Hematopoietic multipotent progenitor cell treated with erythropoietin and hydrocortisone succinate and interleukin-3 and kit ligand, for 17 days (in vitro differentiated cells): ENCODE data around the gene RAI2.

ENCODE experiments used
- DNase-seq: peaks from one replicate; pipeline ENCODE4 v3.0.0-alpha.2; 2015; ENCODE audit warnings: low spot score

RAI2 gene

DNA sequence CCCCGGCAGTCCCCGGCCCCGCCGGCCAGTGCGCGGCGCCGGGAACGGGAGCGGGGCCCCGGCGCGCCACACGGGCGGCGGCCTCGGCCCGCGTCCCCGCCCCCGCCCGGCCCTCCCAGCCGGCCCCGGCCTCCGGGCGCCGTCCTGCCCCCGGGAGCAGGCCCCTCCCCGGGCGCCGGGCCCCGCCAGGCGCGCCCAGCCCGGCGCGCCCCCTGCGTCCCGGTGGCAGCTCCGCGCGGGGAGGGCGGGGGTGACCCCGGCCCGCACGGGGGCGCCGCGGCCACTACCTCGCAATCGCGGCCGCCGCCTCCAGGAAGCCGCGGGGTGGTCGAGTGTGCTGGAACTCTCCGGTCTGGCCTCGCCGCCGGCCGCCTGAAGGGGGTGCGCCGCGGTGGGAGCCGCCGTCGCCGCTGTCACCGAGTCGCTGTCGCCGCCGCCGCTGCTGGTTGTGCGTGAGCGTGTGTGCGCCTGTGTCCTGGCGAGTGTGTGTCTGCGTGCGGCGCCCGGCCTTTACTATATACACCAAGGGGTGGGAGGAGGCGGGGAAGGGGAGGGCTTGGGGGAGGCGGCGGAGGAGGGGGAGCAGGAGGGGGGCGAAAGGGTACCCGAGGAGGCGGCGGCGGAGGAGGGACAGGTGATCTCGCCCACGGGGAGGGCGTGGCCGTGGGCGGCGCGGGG lies at the start of gene RAI2:
Gene RAI2, minus strand, starts transcription at position 488 of the 678 bp plus-strand sequence. CDS start 59,288 bp downstream, outside the sequence.
- no peak for DNase-seq

DNA sequence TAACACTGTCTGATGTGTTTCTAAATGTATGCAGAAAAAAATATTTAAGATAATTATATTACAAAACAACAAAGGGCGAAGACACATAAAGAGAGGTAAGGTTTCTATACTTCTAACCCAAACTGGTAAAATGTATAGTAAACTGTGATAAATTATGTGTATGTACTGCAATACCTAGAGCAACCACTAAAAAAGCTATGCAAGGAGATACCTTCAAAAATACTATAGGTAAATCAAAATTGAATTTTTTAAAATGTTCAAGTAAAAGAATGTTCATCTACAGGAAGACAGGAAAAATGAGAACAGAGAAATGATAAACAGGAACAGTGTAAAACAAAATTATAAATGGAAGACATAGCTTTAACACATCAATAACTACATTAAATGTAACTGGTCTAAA lies 27.3 kb upstream of the RAI2 start:
- no peak for DNase-seq

DNA sequence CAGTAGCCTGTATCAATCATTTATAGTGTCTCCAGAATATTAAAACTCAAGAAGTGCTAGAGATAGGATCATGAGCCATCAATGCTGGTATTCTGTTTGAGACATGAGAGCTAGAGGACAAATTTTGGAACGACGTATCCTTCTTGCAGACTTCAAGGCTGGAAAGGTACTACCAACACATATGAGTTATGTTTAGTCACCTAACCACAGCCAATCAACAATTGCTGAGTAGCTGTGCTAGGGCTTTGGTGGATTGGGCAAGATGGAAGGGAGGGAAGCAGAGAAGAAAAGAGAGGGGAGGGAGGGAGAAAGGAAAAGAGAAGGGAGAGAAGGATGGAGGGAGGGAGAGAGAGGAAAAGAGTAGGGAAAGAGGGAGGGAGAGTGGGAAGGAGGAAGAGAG lies 21.6 kb upstream of the RAI2 start:
- DNase-seq = no peak

DNA sequence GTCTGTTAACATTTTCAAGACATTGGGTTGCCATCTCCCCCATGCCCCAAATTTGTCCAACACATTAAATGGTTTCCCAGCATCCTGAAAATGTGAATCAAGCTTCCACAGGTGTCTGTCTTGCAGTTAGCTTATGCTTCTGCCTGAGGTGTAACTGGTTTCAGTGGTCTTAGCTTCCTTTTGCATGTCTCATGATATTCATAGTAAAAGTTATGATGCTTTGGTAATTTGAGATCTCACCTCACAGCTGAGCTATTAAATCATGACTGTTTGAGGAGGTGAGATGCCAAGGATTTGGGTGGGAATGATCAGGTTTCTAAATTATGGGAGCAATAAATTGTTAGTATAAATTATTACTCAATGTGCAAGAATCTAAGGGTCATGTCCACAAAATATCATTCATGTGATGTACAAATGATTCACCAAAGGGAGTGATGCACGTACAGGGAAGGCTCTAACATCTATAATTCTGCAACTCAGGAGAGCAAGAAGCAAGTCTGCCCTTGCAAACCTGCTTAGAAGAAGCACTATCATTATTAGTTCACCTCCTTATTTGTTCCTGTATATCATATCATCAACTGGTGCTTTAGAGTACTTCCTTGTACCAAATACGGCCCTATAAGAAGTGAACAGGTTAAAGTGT lies 17.1 kb upstream of the RAI2 start:
- no peak for DNase-seq

DNA sequence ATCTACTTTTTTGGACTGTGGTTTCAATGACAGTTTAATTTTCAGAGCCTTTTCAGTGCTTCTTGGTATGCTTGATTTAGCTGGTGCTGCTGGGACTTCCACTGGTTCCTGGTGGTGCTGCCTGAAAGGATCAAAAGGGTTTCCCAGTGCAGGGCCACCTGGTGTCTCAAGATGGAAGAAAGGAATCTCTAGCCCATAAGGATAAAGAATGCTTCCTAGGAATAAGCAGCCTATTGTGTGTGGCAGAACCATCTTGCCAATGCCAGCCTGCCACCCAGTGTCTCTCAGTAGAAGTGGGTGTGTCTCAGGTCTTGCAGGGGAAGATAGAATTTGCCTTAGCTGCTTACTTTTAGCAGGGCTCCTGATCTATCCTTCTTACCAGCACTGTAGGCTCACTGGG lies 15.0 kb upstream of the RAI2 start:
- DNase-seq = no peak

DNA sequence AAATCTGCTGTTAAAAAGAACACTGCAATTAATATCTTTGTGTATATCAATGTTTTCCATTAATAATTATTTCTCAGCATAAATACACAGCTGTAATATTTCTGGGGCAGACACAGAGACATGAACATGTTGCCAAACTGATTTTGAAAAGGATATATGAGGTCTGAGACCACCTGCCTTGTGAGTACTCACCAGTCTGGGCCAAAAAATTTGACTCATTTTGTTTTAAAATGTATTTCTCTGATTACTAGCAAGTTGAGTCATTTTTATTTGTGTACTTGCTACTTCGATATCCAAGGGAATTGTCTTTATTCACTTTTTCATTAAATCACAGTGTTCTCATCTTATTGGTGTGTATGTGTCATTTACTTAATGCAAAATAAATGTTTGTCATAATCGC lies 8.5 kb upstream of the RAI2 start:
- no peak for DNase-seq

DNA sequence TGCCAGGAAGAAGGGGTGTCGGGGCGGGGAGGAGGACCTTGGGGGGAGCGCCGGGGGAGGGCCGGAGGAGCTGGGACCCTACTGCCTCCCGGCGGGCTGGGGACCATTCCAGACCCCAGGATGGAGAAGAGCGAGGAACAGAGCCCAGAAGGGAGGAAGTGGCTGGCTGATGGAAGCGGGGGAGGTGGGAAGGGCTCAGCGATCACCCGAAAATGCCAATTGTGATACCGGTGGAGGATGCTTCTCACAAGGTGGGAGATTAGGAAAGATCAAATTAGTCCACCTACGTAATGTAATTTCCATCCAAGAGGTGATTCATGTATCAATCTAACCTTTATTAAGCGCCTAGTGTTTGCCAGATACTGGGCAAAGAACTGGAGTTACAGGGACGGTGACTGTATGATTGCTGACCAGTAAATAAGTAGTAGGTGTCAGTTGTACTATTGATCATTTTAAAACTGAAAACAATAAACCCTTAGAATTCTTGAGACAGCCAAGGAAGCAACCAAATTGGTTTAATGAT lies 452 bp upstream of the RAI2 start:
- DNase-seq = no peak

DNA sequence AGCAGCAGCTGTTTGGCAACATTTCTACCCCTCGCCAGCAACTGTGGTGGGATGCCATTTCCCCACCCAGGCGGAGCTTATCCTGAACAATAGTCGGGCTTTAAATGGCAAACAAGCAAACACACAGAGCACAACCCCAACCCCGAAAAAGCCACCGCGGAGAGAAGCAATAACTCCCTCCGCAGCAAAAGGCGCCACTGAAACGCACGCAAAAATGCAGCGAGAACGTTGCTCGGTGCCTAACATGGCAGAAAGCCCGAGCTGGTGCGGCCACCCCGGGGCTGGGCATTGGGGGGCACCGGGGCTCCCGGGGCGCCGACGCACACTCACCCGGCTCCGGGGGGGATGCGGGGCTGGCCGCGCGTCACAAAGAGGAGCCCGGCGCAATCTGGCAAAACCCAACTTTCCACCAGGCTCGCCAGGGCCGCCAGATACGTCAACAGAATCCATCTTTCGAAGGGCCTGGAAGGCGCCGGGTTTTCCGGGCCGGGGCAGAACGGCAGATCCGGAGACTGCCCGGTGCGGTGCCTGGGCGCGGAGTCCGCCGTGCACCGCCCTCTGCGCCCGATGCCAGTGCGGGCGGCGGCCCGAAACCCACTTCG lies 818 bp downstream of the RAI2 start:
- no peak for DNase-seq

DNA sequence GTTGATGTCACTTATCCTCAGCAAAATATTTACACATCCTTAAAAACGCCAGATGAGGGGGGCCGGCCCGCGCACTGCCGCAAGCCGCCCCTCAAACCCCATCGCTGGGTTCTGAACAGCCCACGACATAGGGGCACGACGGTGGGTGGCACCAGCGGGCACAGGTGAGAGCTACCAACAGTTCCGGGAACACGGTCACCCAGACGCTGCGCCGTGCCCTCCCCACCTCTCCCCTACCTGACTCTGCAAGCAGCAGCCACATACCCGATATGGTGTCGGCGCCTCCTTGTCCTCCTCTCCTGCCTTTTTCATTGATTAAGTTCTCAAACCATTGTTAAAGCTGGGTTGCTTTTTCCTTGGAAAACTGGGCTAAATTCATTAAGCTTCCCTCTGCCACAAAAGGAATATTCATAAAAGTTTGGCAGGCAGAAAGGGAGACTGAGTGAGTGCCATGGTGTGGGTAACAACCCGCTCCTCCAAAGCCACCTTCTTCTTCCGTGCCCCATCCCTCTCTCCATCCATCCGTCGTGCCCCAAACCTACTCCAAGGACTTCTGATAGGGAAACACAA lies 1.4 kb downstream of the RAI2 start:
- no peak for DNase-seq

DNA sequence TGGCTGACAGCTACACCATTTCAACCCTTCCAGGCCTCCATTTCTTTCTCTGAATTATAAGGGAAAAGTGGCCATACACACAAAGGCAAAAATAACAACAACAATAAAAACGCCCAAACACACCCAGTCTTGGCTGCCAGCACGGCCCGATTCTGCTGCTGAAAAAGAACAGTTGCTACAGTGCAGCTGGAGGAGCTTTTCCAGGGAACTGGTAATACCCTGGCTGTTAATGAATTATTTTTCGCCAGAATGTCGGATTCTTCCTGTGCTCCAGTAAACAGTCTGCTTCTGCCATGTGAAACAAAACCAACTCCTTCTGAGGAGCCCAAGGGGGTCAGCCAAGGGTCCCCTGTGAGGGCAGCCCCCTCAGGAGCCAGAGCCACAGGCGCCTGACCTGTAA lies 6.6 kb downstream of the RAI2 start:
- no peak for DNase-seq

DNA sequence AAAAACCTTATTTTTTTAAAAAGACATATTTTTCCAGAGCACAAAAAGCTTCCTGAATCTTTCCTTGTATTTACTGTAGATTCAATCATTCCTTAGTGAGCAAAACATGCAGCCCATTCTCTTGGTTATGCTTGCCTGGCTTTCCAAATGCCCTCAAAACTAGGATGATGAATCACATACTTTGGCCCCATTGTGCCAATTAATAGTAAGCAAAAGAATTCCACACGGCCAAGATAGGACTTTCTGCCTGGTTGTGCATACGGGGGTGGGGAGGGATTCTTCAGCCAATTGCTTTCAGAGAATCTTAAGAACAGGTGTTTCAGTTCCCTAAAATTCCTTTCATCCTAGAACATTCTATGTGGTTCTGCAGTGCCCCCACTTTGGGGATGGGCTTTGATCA lies 7.0 kb downstream of the RAI2 start:
- no peak for DNase-seq

DNA sequence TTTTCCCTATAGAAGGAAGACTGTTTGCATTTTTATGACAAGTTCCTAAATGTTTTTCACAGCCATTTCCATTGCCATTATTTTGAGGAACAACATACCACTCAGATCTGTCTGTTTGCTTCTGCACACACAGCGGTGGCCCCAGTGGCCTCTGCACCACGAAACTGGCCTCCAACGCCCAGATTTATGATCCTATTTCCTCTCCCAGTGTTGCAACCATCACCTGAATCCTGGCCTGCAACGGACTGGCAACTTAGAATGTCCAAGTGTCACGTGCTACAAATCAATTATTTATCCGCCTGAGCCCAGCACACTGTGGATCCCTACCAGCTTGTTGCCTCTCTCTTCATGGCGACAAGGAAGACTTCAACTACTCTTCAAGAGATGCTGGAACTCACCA lies 9.2 kb downstream of the RAI2 start:
- no peak for DNase-seq

DNA sequence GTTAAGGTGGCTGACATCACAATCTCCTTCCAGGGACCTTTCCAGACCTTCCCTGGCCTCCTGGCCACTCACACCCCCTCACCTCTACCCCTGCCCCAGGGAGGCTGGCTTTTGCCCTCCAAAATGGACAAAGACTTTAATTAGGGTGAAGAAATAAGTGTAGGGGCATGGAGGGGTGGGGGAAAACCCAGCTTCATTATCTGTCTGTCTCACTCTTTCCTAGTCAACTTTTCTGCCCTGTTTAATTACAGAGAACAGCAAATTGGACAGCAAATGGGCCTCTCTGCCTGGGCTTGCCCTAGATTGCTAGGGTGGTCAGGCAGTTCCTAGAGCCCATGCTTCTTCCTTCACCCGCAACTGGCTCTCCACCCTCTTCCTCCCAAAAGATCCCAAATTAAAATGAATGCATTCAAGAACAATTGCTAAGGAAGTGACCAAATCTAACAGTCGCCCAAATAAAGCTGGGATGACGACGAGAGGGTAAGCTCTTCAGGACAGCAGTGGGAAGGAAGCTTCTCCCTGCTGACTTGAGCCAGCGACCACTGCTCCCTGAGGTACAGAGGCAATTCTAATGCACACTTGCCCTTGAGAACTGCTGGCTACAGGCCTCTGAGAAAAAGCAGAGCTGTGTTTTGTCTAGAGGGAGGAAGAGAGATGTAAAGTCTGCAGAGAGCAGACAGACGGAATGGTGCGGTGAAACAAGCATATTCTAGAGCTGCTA lies 12.4 kb downstream of the RAI2 start:
- no peak for DNase-seq

DNA sequence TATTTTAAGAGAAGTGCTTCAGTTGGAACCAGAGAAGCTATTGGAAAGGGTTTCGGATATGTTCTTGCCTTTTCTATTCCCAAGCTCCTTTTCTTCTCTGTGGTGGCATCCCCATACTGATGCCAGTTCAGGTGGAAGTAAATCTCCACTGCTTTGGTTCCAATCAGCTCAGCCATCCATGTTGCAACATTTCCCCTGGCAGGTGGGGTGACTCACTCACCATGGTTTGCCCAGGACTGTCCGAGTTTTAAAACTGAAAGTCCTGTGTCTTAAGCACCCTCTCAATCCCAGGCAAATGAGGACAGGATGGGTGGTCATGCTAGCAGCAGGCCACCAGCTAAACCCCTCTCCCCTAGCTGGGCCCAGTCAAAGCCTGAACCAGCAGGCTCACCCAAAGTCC lies 15.1 kb downstream of the RAI2 start:
- DNase-seq = no peak

DNA sequence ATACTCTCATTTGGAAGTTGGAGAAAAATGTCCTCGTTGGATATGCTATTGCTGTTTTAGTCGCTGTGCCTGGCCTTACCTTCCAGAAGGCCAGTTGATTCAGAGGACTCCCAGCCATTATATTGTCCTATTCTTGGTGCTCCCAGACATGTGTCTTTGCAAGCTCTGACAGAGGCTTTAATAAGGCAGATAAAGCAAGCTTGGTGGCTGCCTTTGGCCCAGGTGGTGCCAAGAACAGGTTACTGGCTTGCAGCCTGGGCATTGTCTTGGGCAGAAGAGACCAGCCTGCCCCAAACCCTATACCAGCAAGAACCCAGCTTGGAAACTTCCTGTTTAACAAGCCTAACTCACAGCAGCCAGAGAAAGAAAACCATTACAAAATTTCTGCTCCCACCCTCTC lies 16.9 kb downstream of the RAI2 start:
- DNase-seq = no peak

DNA sequence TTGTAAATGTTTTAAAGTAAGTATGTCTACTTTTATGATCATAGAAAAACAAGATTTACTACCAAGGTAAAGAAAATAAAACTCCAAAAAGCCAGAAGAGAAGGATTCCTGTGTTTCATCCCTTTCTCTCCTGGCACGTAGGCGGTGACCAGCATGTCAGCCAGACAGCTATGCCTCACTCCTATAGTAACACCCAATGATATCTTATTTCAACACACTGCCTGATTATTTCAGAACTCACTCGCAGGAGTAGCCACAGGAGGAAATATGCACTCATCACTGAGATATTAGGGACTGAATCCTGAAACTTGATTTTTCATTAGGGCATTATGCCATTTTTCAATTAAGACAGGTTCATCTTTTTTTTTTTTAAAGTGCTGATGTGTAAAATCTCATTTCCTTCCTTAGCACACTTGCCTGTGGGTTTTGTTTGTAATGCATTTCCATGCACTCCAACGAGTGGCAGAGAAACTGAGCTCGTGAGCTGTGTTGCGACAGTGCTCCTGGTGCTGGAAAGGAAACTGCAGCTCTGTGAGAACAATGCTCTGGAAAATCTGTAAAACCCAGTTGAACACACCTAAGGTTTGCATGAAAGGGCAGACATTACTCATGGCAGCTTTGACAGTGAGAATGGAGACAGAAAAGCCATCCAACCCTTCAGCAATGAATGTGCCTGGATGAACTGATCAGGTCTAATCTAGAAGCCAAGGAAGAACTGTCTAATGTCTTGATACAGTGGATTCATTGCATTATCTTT lies 18.2 kb downstream of the RAI2 start:
- no peak for DNase-seq

DNA sequence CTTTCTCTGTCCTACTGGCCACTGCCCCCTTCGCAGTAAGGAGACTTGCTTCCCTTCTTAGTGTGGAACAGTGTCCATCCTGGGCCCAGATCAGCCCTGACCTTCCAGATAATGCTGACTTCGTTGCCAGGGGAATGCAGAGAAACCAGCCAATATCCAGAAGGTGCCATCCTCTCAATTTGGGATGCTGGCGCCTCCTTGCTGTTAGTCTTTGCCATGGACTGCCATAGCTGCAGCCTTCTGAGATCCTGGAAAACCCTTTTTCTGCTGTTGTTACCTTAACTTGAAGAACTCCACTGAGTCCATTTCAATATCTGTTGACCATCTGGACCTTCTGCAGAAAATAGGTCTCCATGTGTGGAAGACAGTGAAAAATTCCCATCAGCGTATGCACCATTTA lies 21.8 kb downstream of the RAI2 start:
- DNase-seq = no peak

DNA sequence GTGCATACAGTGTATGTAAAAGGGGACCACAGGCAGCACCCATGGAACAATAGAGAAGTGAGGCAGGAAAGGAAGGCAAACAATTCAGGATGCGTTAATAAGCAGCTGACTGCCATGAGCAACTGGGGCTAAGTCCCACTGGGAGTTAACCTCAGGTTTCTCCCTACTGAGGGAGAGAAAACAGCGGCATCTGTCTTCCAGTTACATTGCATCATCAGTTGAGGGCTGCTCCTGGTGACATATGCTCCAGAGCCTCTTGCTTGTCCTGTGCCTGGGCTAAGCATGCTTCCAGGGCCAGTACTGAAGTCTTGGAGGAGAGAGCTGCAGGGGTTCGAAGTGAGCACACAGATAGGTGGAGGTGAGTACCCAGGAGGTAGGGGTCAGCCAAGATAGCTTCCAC lies 24.3 kb downstream of the RAI2 start:
- no peak for DNase-seq

DNA sequence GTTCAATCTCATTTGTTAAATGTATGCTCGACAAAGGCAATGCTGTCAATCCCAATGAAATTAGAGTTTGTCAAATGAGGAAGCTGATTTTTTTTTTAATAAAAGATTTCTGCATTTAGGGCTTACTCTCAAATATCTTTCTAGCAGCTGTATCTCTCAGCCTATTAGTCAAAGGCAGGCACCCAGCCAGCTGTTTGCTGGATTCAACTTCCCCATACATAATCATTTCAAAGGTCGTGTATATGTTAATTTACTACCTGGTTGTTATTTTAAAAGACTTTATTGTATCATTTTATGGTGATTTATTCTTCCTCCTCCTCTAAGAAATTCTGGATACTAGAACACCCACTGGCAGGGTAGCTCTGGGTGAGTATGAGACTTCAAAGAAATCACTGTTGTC lies 27.1 kb downstream of the RAI2 start:
- DNase-seq = no peak

DNA sequence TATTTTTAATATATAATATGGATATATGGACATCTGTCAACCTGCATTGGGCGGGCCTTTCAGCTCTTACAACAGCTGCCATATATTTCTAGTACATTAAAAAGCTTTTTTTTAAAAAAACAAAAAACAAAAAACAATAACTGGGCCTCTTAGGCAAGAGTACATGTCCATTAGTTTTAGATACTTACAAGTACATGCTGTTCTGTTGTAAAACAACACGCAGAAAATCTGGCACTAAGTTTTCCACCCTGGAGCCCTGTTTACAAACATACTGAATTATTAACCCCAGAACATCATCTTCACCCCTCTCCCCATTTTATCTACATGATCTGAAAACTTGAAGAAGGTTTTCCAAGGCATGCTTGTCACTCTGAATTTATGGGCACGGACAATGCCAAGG lies 29.8 kb downstream of the RAI2 start:
- DNase-seq = no peak

DNA sequence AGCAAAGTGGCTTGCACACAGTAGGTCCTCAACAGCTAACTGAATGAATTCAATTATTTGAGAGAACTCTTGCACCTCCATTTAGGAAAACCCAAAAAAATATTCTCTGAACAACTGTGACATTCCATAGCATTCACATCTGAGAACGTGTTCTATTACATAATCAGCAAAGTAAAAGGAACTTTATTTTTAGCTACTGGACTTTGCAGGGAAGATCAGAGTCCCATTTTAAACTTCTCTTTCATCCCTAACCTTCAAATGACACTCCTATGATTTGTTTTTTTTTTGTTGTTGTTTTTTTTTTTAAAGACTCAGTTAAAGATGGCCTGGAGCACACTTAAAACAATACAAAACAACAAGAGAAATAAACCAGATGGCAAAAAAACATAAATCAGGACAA lies 30.9 kb downstream of the RAI2 start:
- DNase-seq = no peak

DNA sequence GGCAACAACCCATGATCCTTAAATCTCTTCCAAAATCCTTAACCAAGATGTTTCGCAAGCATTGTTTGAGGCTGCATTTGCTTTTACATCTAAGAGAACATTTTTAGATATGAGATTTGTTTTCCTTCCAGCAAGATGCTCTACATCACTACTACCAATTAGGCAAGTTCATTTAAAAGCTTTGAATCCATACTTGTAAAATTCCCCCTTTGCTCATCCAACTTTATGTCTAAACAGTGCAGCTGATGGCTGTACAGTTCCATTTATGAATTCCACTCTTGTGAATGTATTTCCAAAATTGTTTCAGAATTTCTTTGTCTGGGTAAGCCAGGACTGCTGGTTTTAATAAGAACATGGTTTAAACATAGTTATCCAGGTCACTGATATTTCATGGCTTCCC lies 31.5 kb downstream of the RAI2 start:
- DNase-seq = no peak
